ENCODE measurements around the gene ADAR.

Gene ADAR

GRCh38 chr1:154568157-154568815, 39.7 kb downstream of the ADAR start:
- ChIA-PET CTCF (interaction anchor here (1.3 to 3.8 kb wide), 5 partner anchors 8 to 449 kb away, joined by 3 to 19 read pairs (median 6); no protein-coding TSS in a partner anchor), POLR2A (no interaction called here)
- TF ChIP-seq CTCF (IDR thresholded peaks at IDR 0.05; ENCODE audit: control extremely low read depth, extremely low read depth, low read depth, missing control alignments): no peak
- no peak for DNase-seq (ENCODE audit: extremely low spot score)

DNA sequence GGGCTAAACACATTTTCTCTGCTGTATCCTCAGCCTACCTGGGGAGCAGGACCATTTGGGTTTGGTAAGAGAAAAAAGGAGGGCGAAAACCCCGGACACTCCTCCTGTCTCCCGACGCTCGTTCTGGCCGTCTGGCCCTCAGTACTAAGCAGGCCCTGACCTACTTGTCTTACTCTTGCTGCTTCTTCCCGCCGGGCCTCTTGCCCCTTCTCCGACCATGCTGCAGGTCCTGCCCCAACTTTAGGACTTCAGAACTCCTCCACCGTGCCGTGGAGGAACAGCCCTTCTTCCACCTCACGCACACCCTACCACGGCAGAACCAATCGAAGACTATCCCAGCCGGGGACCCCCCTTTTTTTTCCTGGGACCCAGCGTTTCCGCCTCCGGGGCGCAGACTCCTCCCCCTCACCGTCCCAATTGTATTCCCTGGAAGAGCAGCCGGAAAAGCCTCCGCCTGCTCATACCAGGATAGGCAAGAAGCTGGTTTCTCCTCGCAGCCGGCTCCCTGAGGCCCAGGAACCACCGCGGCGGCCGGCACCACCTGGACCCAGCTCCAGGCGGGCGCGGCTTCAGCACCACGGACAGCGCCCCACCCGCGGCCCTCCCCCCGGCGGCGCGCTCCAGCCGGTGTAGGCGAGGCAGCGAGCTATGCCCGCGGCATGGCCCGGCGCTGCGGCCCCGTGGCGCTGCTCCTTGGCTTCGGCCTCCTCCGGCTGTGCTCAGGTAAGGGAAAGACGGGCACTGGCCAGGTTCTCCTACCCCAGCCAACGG, 40.4 kb downstream of the ADAR start, which contains the start of gene CHRNB2:
TSS of gene CHRNB2 (plus strand) at position 393 of the 771 bp plus-strand sequence. CDS start at position 660, 267 bp downstream.
- peak; percentile 87 for DNase-seq (ENCODE audit: extremely low spot score)
- CTCF ChIA-PET: interaction anchor here (1.6 to 3.8 kb wide), 5 partner anchors 8 to 524 kb away, joined by 4 to 19 read pairs (median 6); no protein-coding TSS in a partner anchor

GRCh38 chr1:154565876-154566275, 42.1 kb downstream of the ADAR start:
- POLR2A ChIA-PET: no interaction called here
- DNase-seq (ENCODE audit: extremely low spot score): no peak
- CTCF ChIA-PET: interaction anchor here (0.7 to 3.8 kb wide), 5 partner anchors 13 to 526 kb away, joined by 3 to 19 read pairs (median 5); no protein-coding TSS in a partner anchor
- no peak for TF ChIP-seq CTCF (IDR thresholded peaks at IDR 0.05; ENCODE audit: control extremely low read depth, extremely low read depth, low read depth, missing control alignments)

More for the DNA sequence above, 40.4 kb downstream of the ADAR start, which contains the start of gene CHRNB2:
- POLR2A ChIA-PET: interaction anchor here (0.6 kb wide), 2 partner anchors 41 to 684 kb away, joined by 3 to 5 read pairs; no protein-coding TSS in a partner anchor
- TF ChIP-seq CTCF (IDR thresholded peaks at IDR 0.05; ENCODE audit: control extremely low read depth, extremely low read depth, low read depth, missing control alignments): no peak

GRCh38 chr1:154559466-154560044, 48.4 kb downstream of the ADAR start:
- peak; percentile 80 for DNase-seq (ENCODE audit: extremely low spot score)
- CTCF ChIA-PET: interaction anchor here (0.6 to 3.0 kb wide), 66 partner anchors 9 to 575 kb away, joined by 3 to 37 read pairs (median 5); partner anchors contain the start of genes ADAM15, ADAR, CHRNB2 and KCNN3
- POLR2A ChIA-PET: interaction anchor here (0.7 to 0.8 kb wide), 2 partner anchors 389 to 396 kb away, joined by 3 read pairs; no protein-coding TSS in a partner anchor
- peak; percentile 92 for TF ChIP-seq CTCF (IDR thresholded peaks at IDR 0.05; ENCODE audit: control extremely low read depth, extremely low read depth, low read depth, missing control alignments)

GRCh38 chr1:154558720-154559465, 49.1 kb downstream of the ADAR start:
- CTCF ChIA-PET: interaction anchor here (0.8 to 14.3 kb wide), 48 partner anchors 9 to 576 kb away, joined by 3 to 369 read pairs (median 6); partner anchors contain the start of genes ADAM15, CHRNB2, KCNN3 and PMVK
- TF ChIP-seq CTCF (IDR thresholded peaks at IDR 0.05; ENCODE audit: control extremely low read depth, extremely low read depth, low read depth, missing control alignments): no peak
- DNase-seq (ENCODE audit: extremely low spot score): peak; percentile 98
- POLR2A ChIA-PET: interaction anchor here (0.7 kb wide), 1 partner anchor 389 kb away, joined by 3 read pairs; no protein-coding TSS in a partner anchor

Measured in GM10248 (cell line).